Transverse colon (tissue), 3 donors: Measurements from ENCODE around the gene RMDN2.

Experiments
- EP300 ChIP-seq: sonication (generic); formaldehyde crosslinking; IDR thresholded peaks from one replicate; pipeline ENCODE4 v1.6.1; 2017; ENCODE audit warnings: antibody characterized with exemption, low read depth
- POLR2A ChIP-seq: fragments of 450-650 bp; IDR thresholded peaks from one replicate; pipeline ENCODE4 v1.6.1; 2016; ENCODE audit warnings: antibody characterized with exemption, mild to moderate bottlenecking, moderate library complexity
- TF ChIP-seq, protein P1 (sequence below), 5 experiments: fragments of 200-600 bp in 3 of 5; fragments of 450-650 bp in 2 of 5; sonication (generic) in 3 of 5; IDR thresholded peaks; 1 replicate in 2 of 5; 2 replicates in 3 of 5; pipeline ENCODE4 v1.5.1; 2016 to 2017; ENCODE audit warnings: antibody characterized with exemption in 5 of 5, inconsistent platforms in 3 of 5, mild to moderate bottlenecking in 2 of 5, moderate library complexity in 1 of 5

- TF ChIP-seq POLR2A (no peak), EP300 (no peak)
- TF ChIP-seq, protein P1, sequence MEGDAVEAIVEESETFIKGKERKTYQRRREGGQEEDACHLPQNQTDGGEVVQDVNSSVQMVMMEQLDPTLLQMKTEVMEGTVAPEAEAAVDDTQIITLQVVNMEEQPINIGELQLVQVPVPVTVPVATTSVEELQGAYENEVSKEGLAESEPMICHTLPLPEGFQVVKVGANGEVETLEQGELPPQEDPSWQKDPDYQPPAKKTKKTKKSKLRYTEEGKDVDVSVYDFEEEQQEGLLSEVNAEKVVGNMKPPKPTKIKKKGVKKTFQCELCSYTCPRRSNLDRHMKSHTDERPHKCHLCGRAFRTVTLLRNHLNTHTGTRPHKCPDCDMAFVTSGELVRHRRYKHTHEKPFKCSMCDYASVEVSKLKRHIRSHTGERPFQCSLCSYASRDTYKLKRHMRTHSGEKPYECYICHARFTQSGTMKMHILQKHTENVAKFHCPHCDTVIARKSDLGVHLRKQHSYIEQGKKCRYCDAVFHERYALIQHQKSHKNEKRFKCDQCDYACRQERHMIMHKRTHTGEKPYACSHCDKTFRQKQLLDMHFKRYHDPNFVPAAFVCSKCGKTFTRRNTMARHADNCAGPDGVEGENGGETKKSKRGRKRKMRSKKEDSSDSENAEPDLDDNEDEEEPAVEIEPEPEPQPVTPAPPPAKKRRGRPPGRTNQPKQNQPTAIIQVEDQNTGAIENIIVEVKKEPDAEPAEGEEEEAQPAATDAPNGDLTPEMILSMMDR (IDR thresholded peaks at IDR 0.05): no peak
Measured at GRCh38 chr2:37916512-37917082, 8.5 kb upstream of the RMDN2 start.
